ENCODE data around the gene HOPX.
"Not testable (repeated sequence)": the region's sequence is repeated elsewhere in the genome, so short reads cannot be mapped to it uniquely, and the experiment has no call there.

Gene HOPX

GRCh38 chr4:56654238-56654632 is 26.9 kb downstream of the HOPX start:
- no peak for DNase-seq (ENCODE audit: low spot score)

- DNase-seq (ENCODE audit: low spot score): no peak
These were observed 27.4 kb downstream of the HOPX start for GRCh38 chr4:56653461-56654237.

GRCh38 chr4:56652196-56652595 is 28.9 kb downstream of the HOPX start:
- DNase-seq (ENCODE audit: low spot score): no peak

GRCh38 chr4:56651056-56651350 is 30.1 kb downstream of the HOPX start:
- no peak for DNase-seq (ENCODE audit: low spot score)

- DNase-seq (ENCODE audit: low spot score): no peak
These were observed 30.6 kb downstream of the HOPX start for GRCh38 chr4:56650262-56651055.

GRCh38 chr4:56649445-56650261 is 31.4 kb downstream of the HOPX start:
- DNase-seq (ENCODE audit: low spot score): no peak

- no peak for DNase-seq (ENCODE audit: low spot score)
These were observed 32.3 kb downstream of the HOPX start for GRCh38 chr4:56648824-56649151.

- no peak for DNase-seq (ENCODE audit: low spot score)
These were observed 32.9 kb downstream of the HOPX start for GRCh38 chr4:56648021-56648823.

- no peak for DNase-seq (ENCODE audit: low spot score)
These were observed 34.8 kb downstream of the HOPX start for GRCh38 chr4:56646341-56646740.

GRCh38 chr4:56643596-56643995 is 37.5 kb downstream of the HOPX start:
- DNase-seq (ENCODE audit: low spot score): no peak

GRCh38 chr4:56641494-56642051 is 39.5 kb downstream of the HOPX start:
- peak; percentile 79 for DNase-seq (ENCODE audit: low spot score)

GRCh38 chr4:56640621-56641493 is 40.2 kb downstream of the HOPX start:
- DNase-seq (ENCODE audit: low spot score): no peak

GRCh38 chr4:56637791-56638190 is 43.3 kb downstream of the HOPX start:
- no peak for DNase-seq (ENCODE audit: low spot score)

- DNase-seq (ENCODE audit: low spot score): no peak
These were observed 43.9 kb downstream of the HOPX start for GRCh38 chr4:56637154-56637553.

- not testable (repeated sequence) for DNase-seq (ENCODE audit: low spot score)
These were observed 46.1 kb downstream of the HOPX start for GRCh38 chr4:56634954-56635353.

- no peak for DNase-seq (ENCODE audit: low spot score)
These were observed 47.6 kb downstream of the HOPX start for GRCh38 chr4:56633486-56633885.

GRCh38 chr4:56630876-56631666 is 50.0 kb downstream of the HOPX start:
- peak; percentile 34 for DNase-seq (ENCODE audit: low spot score)

- DNase-seq (ENCODE audit: low spot score): no peak
These were observed 52.5 kb downstream of the HOPX start for GRCh38 chr4:56628592-56628991.

GRCh38 chr4:56627985-56628384 is 53.1 kb downstream of the HOPX start:
- no peak for DNase-seq (ENCODE audit: low spot score)

- DNase-seq (ENCODE audit: low spot score): no peak
These were observed 53.7 kb downstream of the HOPX start for GRCh38 chr4:56627375-56627774.

All from GM03348 (cell line).